ENCODE measurements around the gene MLYCD. TPM values are rescaled to one million over a fixed set of nuclear protein-coding genes. Genes with fewer than 3 reads are reported as not detected.

MLYCD gene
- total RNA-seq, 1 donor from 2014 or later = 2.8 TPM

DNA sequence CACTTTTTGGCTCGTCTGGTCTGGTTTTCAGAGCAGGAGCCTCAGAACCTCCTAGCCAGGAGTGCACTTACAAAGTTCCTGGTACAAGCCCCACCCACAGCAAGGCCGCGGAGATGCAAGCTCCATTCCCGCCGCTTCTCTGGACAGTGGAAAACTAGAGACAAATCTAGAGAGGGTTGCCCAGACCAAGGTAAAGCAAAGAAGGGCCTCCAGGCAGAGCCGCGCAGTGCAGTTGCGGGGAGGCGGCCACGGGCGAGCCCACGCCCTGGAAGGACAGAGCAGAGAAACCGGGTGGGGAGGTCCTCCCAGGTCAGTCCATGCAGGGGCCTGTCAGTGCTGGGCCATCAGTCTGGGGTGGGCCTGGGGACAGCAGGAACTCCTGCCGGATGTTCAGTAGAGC, 43.2 kb downstream of the MLYCD start:
- H3K27ac ChIP-seq (ENCODE audit: low read depth, low read length) = no peak overlapping the region
- TF ChIP-seq EZH2 (IDR thresholded peaks at IDR 0.05; ENCODE audit: insufficient read depth, low read length) (no peak), CTCF (IDR thresholded peaks at IDR 0.05; ENCODE audit: insufficient read depth, low read depth, low read length) (no peak)
- Mint-ChIP-seq H3K36me3 (ENCODE audit: low read depth, unreplicated experiment) (peaks cover 8% of the 10 kb centered on the region), H3K9me3 (ENCODE audit: unreplicated experiment) (peaks cover 1% of the 10 kb centered on the region), H3K4me1 (ENCODE audit: low read depth, unreplicated experiment) (peaks cover 8% of the 10 kb centered on the region), H3K27me3 (ENCODE audit: low read depth, unreplicated experiment) (peaks cover 12% of the 10 kb centered on the region), H3K27ac (ENCODE audit: unreplicated experiment) (no peak overlapping the region), H3K4me3 (ENCODE audit: unreplicated experiment) (no peak overlapping the region)
- DNase-seq (ENCODE audit: low read depth) (no peak), FAIRE-seq (no peak)
- no peak overlapping the region for H3K4me3 ChIP-seq (ENCODE audit: insufficient read depth, low read depth, low read length)
- H3K36me3 ChIP-seq (ENCODE audit: insufficient read depth, low read length) = no peaks in the 10 kb centered on the region
- no peaks in the 10 kb centered on the region for H4K20me1 ChIP-seq (ENCODE audit: insufficient read depth, low read length)
- no peaks in the 10 kb centered on the region for H3K4me1 ChIP-seq (ENCODE audit: insufficient read depth, low read length)
- H3K4me2 ChIP-seq (ENCODE audit: low read length) = no peak overlapping the region
- peaks cover 3% of the 10 kb centered on the region for H3K27me3 ChIP-seq (ENCODE audit: insufficient read depth, low read length)
- H3K79me2 ChIP-seq (ENCODE audit: insufficient read depth, low read length) = no peaks in the 10 kb centered on the region
- no peaks in the 10 kb centered on the region for H3K9me3 ChIP-seq (ENCODE audit: insufficient read depth, low read depth, low read length)
- H2AFZ ChIP-seq (ENCODE audit: low read depth, low read length) = no peak overlapping the region
- H3K9ac ChIP-seq (ENCODE audit: low read length) = no peak overlapping the region

GRCh38 chr16:83942815-83943515, 44.0 kb downstream of the MLYCD start:
- H3K9me3 ChIP-seq (ENCODE audit: insufficient read depth, low read depth, low read length) = no peaks in the 10 kb centered on the region
- peaks cover 12% of the 10 kb centered on the region for H3K27me3 Mint-ChIP-seq (ENCODE audit: low read depth, unreplicated experiment)
- H3K79me2 ChIP-seq (ENCODE audit: insufficient read depth, low read length) = no peaks in the 10 kb centered on the region
- no peaks in the 10 kb centered on the region for H3K36me3 ChIP-seq (ENCODE audit: insufficient read depth, low read length)
- no peaks in the 10 kb centered on the region for H3K4me1 ChIP-seq (ENCODE audit: insufficient read depth, low read length)
- H3K4me1 Mint-ChIP-seq (ENCODE audit: low read depth, unreplicated experiment) = peaks cover 8% of the 10 kb centered on the region
- TF ChIP-seq CTCF (IDR thresholded peaks at IDR 0.05; ENCODE audit: insufficient read depth, low read depth, low read length) (no peak), EZH2 (IDR thresholded peaks at IDR 0.05; ENCODE audit: insufficient read depth, low read length) (no peak)
- H3K9me3 Mint-ChIP-seq (ENCODE audit: unreplicated experiment) = no peaks in the 10 kb centered on the region
- DNase-seq (ENCODE audit: low read depth) (no peak), FAIRE-seq (no peak)
- no peak overlapping the region for H3K9ac ChIP-seq (ENCODE audit: low read length)
- no peaks in the 10 kb centered on the region for H4K20me1 ChIP-seq (ENCODE audit: insufficient read depth, low read length)
- peaks cover 3% of the 10 kb centered on the region for H3K27me3 ChIP-seq (ENCODE audit: insufficient read depth, low read length)
- peaks cover 5% of the 10 kb centered on the region for H3K36me3 Mint-ChIP-seq (ENCODE audit: low read depth, unreplicated experiment)
- H3K27ac ChIP-seq (ENCODE audit: low read depth, low read length) = no peak overlapping the region
- no peak overlapping the region for H3K4me3 Mint-ChIP-seq (ENCODE audit: unreplicated experiment)
- no peak overlapping the region for H3K4me3 ChIP-seq (ENCODE audit: insufficient read depth, low read depth, low read length)
- H2AFZ ChIP-seq (ENCODE audit: low read depth, low read length) = no peak overlapping the region
- no peak overlapping the region for H3K27ac Mint-ChIP-seq (ENCODE audit: unreplicated experiment)
- H3K4me2 ChIP-seq (ENCODE audit: low read length) = no peak overlapping the region

- no peak for TF ChIP-seq CTCF (IDR thresholded peaks at IDR 0.05; ENCODE audit: insufficient read depth, low read depth, low read length)
- no peak for TF ChIP-seq EZH2 (IDR thresholded peaks at IDR 0.05; ENCODE audit: insufficient read depth, low read length)
- Histone ChIP-seq H3K27ac (ENCODE audit: low read depth, low read length) (no peak overlapping the region), H3K4me2 (ENCODE audit: low read length) (no peak overlapping the region), H3K4me1 (ENCODE audit: insufficient read depth, low read length) (no peaks in the 10 kb centered on the region), H3K36me3 (ENCODE audit: insufficient read depth, low read length) (no peaks in the 10 kb centered on the region), H2AFZ (ENCODE audit: low read depth, low read length) (no peak overlapping the region), H3K79me2 (ENCODE audit: insufficient read depth, low read length) (no peaks in the 10 kb centered on the region), H3K9me3 (ENCODE audit: insufficient read depth, low read depth, low read length) (no peaks in the 10 kb centered on the region), H3K27me3 (ENCODE audit: insufficient read depth, low read length) (peaks cover 3% of the 10 kb centered on the region), H4K20me1 (ENCODE audit: insufficient read depth, low read length) (no peaks in the 10 kb centered on the region), H3K4me3 (ENCODE audit: insufficient read depth, low read depth, low read length) (no peak overlapping the region), H3K9ac (ENCODE audit: low read length) (no peak overlapping the region)
- FAIRE-seq (no peak), DNase-seq (ENCODE audit: low read depth) (no peak)
- Mint-ChIP-seq H3K27ac (ENCODE audit: unreplicated experiment) (no peak overlapping the region), H3K27me3 (ENCODE audit: low read depth, unreplicated experiment) (peaks cover 12% of the 10 kb centered on the region), H3K4me1 (ENCODE audit: low read depth, unreplicated experiment) (peaks cover 8% of the 10 kb centered on the region), H3K9me3 (ENCODE audit: unreplicated experiment) (no peaks in the 10 kb centered on the region), H3K4me3 (ENCODE audit: unreplicated experiment) (no peak overlapping the region), H3K36me3 (ENCODE audit: low read depth, unreplicated experiment) (peaks cover 4% of the 10 kb centered on the region)
These were observed 44.7 kb downstream of the MLYCD start for GRCh38 chr16:83943516-83944050.

All from astrocyte (in vitro differentiated cells and primary cell).